Type B pancreatic cell (in vitro differentiated cells): ENCODE results near the gene MAP4. TPM values are rescaled to one million over a fixed set of nuclear protein-coding genes. Genes with fewer than 3 reads are reported as not detected.

Source experiments
- DNase-seq: peaks from one replicate; pipeline ENCODE4 v3.0.0; 2021; ENCODE audit warnings: mixed read lengths; ENCODE audit not compliant: unreplicated experiment; ENCODE audit errors: extremely low spot score
- H3K27ac Mint-ChIP-seq: 2 replicates; pipeline ENCODE4 v1.8.0; 2021; ENCODE audit warnings: mild to moderate bottlenecking, mixed read lengths
- H3K27me3 Mint-ChIP-seq: 2 replicates; pipeline ENCODE4 v1.8.0; 2021; ENCODE audit warnings: mixed read lengths
- H3K36me3 Mint-ChIP-seq: 2 replicates; pipeline ENCODE4 v1.8.0; 2021; ENCODE audit warnings: mixed read lengths
- H3K4me1 Mint-ChIP-seq: one replicate; pipeline ENCODE4 v1.8.0; 2021; ENCODE audit warnings: mixed read lengths; ENCODE audit not compliant: unreplicated experiment
- H3K4me3 Mint-ChIP-seq: 2 replicates; pipeline ENCODE4 v1.8.0; 2021; ENCODE audit warnings: mild to moderate bottlenecking, mixed read lengths
- H3K9me3 Mint-ChIP-seq: 2 replicates; pipeline ENCODE4 v1.8.0; 2021; ENCODE audit warnings: mixed read lengths
- CTCF ChIP-seq: fragments of 200-600 bp; sonication (generic); conservative IDR thresholded peaks from 2 replicates; pipeline ENCODE4 v1.5.0; 2021; ENCODE audit warnings: antibody characterized with exemption, mild to moderate bottlenecking
- microRNA-seq: library from miRNA; unstranded; fragments of <30 nt; microRNA quantifications from one replicate; pipeline ENCODE4, GENCODE V29; 2020
- total RNA-seq: library from RNA; stranded (reverse); gene quantifications from 2 replicates; pipeline ENCODE4 v1.2.1, GENCODE V29; 2021; ENCODE audit warnings: low replicate concordance

MAP4 gene
- total RNA-seq, 1 donor from 2014 or later = 120 TPM

GRCh38 chr3:47813551-47814177, 202.6 kb downstream of the MAP4 start:
- Mint-ChIP-seq H3K4me1 (no peaks in the 10 kb centered on the region), H3K27me3 (no peaks in the 10 kb centered on the region), H3K9me3 (no peaks in the 10 kb centered on the region), H3K4me3 (no peak overlapping the region), H3K27ac (peak overlapping the region; percentile 40), H3K36me3 (peaks cover 24% of the 10 kb centered on the region)
- no peak for DNase-seq
- TF ChIP-seq CTCF = no peak

GRCh38 chr3:47804577-47804976, 211.6 kb downstream of the MAP4 start:
- Mint-ChIP-seq H3K27me3 (no peaks in the 10 kb centered on the region), H3K4me1 (peaks cover 16% of the 10 kb centered on the region), H3K27ac (peak overlapping the region; percentile 98), H3K36me3 (peaks cover 3% of the 10 kb centered on the region), H3K4me3 (peak overlapping the region; percentile 99), H3K9me3 (no peaks in the 10 kb centered on the region)
- DNase-seq = no peak
- no peak for TF ChIP-seq CTCF

- no peak for DNase-seq
- peak overlapping the region; percentile 99 for H3K4me3 Mint-ChIP-seq
- TF ChIP-seq CTCF = no peak
- peak overlapping the region; percentile 98 for H3K27ac Mint-ChIP-seq
- peaks cover 16% of the 10 kb centered on the region for H3K4me1 Mint-ChIP-seq
- H3K27me3 Mint-ChIP-seq = no peaks in the 10 kb centered on the region
- H3K36me3 Mint-ChIP-seq = peaks cover 3% of the 10 kb centered on the region
- H3K9me3 Mint-ChIP-seq = no peaks in the 10 kb centered on the region
Measured at GRCh38 chr3:47803480-47804025, 212.7 kb downstream of the MAP4 start.

GRCh38 chr3:47802734-47803479, 213.3 kb downstream of the MAP4 start, which contains the start of gene DHX30:
DHX30 (plus strand) TSS chr3:47803138; CDS start chr3:47810684, 7,546 bp downstream.
- Mint-ChIP-seq H3K4me1 (peaks cover 16% of the 10 kb centered on the region), H3K9me3 (no peaks in the 10 kb centered on the region), H3K27ac (peak within 1 kb of the TSS; percentile 98), H3K4me3 (peak within 1 kb of the TSS; percentile 99), H3K36me3 (peaks cover 3% of the 10 kb centered on the region), H3K27me3 (no peaks in the 10 kb centered on the region)
- no peak for TF ChIP-seq CTCF
- peak; percentile 88 for DNase-seq

Small RNAs within 50 kb of the gene (microRNA-seq; reads per million reads assigned to microRNA genes)
- gene MIR1226 = 386 reads per million, percentile 75 among the genes with 10 or more reads in this experiment

Other genes starting within 250 kb of the MAP4 start
- 147 and 200 TPM in 2 replicates for gene SMARCC1, start 234.5 kb downstream of the MAP4 start, total RNA-seq
- 64.2 and 99.5 TPM in 2 replicates for gene DHX30, start 213.3 kb downstream of the MAP4 start, total RNA-seq
- 13.0 and 28.0 TPM in 2 replicates for gene CDC25A, start 172.0 kb upstream of the MAP4 start, total RNA-seq
- gene CAMP, start 207.1 kb upstream of the MAP4 start, total RNA-seq = not detected in 2 replicates
- gene ZNF589, start 224.7 kb upstream of the MAP4 start, total RNA-seq = 15.9 and 19.5 TPM in 2 replicates